HG03460 (cell line): ENCODE measurements around the gene PLEKHG2.

Experiments
- ATAC-seq: cut with Tn5 transposase; IDR thresholded peaks from one replicate; pipeline ENCODE4 v1.9.1; 2021; ENCODE audit not compliant: unreplicated experiment

Gene PLEKHG2

DNA sequence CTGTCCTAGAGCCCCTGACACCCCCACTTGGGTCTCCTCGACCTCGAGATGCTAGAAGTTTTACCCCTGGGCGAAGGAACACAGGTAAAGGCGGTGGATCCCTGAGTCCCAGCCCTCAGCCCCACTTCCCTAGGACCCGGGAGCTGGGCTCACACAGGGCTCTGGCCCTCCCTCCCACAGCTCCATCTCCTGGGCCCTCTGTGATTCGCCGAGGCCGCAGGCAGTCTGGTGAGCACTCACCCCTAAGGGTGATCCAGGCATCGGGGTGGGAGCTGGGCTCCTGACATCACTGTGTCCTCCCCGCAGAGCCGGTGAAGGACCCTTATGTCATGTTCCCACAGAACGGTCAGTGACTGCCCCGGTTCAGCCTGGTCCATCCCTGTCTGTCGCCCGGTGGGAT lies 8.3 kb downstream of the PLEKHG2 start:
- no peak for ATAC-seq

DNA sequence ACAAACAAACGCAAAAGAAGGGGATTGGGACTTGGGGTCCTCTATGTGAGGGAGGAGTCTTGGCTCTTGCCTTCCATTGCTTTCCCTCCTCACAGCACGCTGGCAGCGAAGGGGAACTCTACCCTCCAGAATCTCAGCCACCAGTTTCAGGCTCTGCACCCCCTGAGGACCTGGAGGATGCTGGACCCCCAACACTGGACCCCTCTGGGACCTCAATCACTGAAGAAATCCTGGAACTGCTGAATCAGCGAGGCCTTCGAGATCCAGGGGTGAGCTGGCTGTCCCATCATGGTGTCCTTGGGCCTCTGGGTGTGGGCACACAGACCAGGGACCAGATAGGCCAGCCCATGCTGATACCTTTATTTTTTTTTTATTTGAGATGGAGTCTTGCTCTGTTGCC lies 9.6 kb downstream of the PLEKHG2 start:
- ATAC-seq: no peak

DNA sequence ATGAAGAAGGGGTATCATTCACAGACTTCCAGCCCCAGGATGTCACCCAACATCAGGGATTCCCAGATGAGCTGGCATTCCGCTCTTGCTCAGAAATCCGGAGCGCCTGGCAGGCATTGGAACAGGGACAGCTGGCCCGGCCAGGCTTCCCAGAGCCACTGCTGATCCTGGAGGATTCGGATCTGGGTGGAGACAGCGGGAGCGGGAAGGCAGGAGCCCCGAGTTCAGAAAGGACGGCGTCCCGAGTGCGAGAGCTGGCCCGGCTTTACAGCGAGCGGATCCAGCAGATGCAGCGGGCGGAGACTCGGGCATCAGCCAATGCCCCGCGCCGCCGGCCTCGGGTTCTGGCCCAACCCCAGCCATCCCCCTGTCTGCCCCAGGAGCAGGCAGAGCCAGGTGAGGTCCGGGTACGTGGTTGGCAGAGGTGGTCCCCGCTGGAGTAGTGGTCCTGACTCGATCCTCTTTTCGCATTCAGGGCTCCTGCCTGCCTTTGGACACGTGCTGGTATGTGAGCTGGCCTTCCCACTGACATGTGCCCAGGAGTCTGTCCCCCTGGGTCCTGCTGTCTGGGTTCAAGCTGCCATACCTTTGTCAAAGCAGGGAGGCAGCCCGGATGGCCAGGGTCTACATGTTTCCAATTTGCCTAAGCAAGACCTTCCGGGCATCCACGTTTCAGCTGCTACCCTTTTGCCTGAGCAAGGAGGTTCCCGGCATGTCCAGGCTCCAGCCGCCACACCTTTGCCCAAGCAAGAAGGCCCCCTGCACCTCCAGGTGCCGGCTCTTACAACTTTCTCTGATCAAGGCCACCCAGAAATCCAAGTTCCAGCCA lies 11.0 kb downstream of the PLEKHG2 start:
- ATAC-seq: no peak

DNA sequence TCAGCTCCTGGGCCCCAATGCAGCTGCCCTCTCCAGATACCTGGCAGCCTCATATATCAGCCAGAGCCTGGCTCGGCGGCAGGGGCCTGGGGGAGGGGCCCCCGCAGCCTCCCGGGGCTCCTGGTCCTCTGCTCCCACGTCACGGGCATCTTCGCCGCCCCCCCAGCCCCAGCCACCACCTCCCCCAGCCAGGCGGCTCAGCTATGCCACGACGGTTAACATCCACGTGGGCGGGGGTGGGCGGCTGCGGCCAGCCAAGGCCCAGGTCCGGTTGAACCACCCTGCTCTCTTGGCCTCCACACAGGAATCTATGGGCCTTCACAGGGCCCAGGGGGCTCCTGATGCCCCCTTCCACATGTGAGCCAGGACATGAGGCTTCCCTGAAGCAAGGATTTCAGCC lies 12.5 kb downstream of the PLEKHG2 start:
- no peak for ATAC-seq

DNA sequence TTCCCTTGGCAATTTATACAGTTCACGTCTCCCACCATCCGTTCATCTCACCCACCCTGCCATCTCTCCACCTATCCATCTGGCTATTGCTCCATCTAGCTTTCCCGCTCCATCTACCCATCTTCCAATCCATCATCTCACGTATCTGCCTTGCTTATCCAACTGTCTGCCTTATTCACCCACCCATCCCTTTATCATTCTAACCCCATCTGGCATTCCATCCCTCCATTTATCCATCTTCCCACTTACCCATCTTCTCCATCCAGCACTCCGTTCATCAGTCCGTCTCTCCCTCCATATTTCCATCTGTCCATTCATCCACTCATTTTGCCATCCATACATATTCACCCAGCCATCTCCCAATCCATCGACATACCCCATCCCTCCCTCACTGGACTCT lies 13.3 kb downstream of the PLEKHG2 start:
- ATAC-seq: no peak

DNA sequence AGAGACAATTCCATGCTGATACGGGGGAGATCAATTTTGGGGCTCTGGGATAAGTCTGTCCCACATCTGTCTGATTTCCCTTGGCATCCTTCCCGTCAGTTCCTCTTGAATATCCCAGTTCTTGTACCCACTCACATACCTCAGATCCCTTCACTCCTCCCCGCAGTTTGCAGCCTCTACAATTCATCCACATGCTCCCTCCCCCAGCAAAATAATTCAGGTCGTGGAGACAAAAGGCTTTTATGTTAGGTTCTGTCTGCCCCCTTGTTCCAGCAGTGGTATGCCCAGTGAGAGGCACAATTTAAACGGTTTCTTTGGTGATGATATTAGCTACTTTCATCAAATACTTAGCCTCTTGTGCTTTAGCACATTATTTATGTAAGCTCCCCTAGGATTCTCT lies 13.7 kb downstream of the PLEKHG2 start:
- ATAC-seq: no peak

DNA sequence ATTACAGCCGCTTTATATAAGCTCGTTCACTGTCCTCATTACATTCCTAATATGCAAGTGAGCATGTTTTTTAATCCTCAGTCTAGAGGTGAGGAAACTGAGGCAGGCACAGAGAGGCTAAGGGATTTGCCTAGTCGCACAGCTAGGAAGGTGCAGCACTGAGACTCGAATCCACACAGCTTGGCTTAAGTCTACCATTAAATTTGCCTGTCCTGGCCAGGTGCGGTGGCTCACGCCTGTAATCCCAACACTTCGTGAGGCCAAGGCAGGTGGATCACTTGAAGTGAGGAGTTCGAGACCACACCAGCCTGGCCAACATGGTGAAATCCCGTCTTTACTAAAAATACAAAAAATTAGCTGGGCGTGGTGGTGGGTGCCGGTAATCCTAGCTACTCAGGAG lies 15.2 kb downstream of the PLEKHG2 start:
- no peak for ATAC-seq

DNA sequence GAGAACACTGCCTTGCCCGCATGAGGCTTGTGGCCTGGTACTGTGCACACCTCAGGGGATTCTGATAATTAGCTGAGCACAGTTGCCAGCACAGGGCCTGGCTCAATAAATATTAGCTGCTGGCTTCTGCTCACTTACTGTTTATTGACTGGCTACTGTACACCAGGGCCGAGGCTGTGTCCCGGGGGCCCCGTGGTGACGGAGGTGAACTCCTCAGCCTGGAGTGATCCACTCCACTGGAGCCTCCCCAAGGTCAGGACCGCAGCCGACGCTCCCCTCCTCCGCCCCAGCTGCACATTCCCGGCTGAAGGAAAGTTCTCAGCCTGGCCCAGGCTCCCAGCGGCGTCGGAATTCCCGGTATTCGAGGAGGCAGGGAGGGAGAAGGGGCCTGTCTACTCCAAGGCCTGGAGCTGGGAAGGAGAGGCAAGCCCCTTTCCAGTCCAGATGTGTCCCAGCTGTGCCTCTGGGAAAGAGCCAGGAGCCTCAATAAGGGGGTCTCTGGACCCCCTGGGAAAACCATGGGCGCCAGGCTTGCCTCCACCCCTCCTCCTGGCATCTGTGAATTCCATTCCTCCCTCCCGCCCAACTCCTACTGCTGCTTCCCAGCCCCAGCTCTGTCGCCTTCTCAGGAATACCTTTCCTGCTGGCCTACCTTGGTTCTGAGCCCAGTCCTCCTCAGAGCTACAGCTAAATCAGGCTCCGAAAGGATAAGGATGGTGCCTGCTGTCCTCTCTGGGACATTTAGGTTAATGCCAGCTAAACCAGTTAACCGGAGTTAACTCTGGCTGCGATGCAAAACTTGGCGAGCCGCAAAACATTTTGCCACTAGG lies 16.0 kb downstream of the PLEKHG2 start:
- no peak for ATAC-seq

DNA sequence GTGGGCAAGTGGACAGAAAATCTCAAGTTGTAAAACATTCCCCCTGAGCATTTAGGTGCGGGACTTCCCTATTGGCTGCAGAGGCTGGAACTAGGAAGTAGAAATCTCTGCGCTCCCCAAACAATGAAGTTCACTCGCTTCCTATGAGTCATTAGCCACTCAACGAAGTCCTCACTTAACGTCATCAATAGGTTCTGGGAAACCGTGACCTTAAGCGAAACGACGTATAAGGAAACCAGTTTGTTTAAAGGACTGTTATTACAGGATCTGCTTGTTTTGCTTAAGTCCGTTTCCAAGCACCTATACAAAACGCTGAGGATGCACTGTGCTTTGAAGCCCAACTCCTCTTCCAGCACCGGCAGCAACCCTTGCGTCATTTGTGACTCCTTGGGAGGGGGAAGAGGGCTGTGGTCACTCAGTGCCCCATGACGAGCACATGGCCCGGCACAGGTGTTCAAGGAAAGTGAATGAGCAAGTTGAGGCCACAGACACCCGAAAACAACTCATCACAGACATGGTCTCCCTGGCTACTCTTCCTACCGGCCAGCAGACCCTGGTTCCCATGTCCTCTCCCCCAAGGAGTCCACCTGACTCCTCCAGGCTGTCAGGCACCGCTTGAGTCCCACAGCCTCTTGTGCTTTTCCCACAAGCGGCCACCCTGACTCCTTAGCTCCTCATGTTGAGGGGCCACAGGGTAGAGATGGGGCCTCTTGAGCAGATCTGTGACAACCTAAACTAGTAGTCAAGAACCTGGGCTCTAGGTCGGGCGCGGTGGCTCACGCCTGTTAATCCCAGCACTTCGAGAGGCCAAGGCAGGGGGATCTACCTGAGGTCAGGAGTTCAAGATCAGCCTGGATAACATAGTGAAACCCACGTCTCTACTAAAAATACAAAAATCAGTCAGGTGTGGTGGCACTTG lies 18.5 kb downstream of the PLEKHG2 start:
- ATAC-seq: no peak

DNA sequence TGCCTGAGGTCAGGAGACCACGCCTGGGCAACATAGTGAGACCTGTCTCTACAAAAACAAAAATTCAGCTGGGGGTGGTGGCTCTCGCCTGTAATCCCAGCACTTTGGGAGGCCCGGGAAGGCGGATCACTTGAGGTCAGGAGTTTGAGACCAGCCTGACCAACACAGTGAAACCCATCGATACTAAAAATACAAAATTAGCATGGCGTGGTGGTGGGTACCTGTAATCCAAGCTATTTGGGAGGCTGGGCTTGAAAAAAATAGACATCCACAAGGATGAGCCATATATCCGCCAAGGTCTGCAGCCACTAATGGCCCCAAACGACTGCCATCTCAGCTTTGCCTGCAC lies 20.2 kb downstream of the PLEKHG2 start:
- ATAC-seq: no peak

DNA sequence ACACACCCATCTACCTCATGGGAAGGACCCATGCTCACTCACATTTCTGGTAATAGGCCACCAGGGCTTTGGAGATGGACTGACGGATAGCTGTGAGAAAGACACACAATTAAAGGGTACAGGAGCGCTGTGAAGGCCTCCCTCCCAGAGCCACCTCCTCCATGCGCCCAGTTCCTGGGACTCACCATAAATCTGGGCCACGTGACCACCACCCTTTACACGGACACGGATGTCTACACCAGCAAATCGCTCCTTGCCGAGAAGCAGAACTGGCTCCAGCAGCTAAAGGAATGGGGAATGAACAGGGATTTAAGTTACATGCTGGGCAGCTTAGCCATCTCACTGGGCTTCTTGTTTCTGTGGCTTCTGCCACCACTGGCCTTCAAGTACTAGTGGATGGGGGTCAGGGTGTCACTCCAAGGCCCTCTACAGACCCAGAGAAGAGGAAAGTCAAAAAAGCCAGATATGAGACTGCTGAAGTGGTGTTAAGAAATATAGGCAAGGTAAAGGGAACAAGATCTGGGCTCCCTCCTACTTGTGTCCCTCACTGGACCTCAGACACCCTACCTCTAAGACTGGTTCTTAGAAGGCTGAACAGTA lies 21.1 kb downstream of the PLEKHG2 start:
- no peak for ATAC-seq

DNA sequence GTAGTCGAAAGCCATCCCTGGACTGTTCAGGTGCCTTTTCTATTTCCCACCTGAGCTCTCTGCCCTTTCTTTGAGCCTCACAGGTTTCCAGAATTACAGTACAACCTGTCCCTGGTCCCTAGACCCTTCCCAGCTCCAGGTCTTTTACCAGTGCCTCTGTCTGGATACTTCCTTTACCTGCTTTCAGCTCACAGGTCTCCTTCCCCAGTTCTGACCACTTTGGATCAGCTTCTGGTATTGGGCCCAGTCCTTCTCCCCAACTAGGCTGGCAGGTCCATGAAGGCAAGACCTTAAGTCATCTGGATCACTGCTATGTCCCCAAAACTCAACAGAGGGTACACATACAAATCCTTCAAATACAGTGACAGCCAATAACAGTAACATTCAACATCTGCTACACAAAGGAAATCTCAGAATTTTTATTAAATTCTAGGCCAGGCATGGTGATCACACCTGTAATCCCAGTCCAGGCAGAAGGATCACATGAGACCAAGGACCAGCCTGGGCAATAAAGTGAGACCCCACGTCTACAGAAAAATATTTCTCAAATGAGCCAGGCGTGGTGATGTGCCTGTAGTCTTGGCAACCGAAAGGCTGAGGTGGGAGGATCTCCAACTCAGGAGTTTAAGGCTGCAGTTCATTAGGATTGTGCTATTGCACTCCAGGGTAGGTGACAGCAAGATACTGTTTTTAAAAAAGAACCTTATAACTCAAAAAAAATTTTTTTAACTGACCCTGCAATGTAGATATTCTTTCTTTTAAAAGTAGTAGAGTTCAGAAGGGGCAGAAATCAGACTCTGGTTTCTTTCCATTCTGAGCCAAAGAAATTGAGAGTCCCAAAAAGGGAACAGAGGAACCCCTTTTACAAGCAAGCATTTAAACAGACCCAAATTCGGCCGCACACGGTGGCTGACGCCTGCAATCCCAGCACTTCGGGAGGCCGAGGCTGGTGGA lies 21.9 kb downstream of the PLEKHG2 start:
- no peak for ATAC-seq

DNA sequence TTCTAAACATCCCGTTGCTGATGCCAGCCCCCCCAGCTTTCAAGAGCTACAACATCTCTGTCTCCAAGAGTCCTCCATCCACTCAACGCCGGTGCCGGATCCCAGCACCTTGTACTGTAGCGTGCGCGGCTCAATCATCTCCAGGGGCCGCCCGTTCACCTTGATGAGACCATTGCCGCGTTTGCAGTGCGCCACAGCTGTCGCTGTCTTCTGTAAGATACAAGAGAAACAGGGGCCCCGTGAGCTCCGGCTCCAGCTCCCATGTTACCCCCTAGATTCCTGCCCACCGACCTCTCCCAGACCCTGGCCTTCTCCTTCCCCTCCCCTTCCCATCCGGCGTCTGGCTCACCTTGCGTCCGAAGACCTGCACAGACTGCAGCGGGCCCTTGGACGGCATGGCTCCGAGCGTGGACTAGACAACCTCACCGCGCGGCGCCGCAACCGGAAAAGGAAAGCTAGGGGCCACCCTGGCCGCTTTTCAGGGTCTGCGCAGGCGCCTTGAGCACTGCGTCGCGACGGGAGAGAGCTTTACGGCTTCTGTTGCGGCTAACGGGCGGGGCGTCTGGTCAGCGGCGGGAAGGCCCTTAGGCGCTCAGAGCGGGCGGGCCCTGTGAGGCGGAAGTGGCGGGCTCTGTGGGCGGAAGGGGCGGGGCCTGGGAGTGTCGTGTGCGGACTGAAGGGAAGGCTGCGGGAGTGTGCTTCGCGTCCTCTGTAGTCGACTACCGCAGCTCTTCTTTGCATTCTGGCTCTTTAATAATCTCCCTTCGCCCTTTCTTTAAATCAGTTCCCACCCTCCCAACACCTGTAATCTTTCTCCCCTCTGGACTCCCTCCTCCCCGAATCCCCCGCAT lies 23.3 kb downstream of the PLEKHG2 start, which contains the start of gene RPS16:
RPS16 (minus strand) TSS at position 451 of the 851 bp plus-strand sequence; CDS start at position 397, 54 bp downstream.
- peak; percentile 82 for ATAC-seq

DNA sequence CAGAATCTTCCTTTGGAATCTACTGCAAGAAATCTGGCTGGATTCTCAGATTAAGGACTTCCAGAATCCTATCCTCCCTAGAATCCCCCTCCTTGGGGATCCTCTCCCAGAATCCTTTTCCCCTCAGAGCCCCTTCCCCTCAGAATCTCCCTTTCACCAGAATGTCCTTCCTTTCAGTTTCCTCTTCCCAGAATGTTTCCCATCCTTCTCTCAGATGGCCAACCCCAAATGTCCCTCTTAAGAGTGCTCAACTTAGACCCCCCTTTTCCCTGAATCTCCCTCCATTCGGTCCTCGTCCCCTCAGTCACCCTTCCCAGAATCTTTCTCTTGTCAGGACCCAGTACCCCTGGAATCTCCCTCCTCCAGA lies 23.9 kb downstream of the PLEKHG2 start:
- no peak for ATAC-seq

DNA sequence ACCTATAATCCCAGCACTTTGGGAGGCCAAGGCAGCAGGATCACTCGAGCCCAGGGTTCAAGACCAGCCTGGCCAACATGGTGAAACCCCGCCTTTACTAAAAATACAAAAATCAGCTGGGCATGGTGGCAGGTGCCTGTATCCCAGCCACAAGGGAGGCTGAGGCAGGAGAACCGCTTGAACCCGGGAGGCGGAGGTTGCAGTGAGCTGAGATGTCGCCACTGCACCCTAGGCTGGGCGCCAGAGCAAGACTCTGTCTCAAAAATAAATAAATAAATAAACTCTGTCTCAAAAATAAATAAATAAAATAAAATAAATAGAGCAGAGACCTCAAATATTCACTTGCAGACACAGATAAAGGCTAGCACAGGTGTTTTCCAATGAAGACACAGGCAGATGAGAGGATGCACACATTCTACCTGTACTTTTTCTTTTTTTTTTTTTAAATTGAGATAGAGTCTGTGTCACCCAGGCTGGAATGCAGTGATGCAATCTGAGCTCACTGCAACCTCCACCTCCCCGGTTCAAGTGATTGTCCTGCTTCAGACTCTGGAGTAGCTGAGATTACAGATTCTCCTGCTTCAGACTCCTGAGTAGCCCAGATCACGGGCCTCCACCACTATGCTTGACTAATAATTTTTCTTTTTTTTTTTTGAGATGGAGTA lies 25.9 kb downstream of the PLEKHG2 start:
- ATAC-seq: no peak

DNA sequence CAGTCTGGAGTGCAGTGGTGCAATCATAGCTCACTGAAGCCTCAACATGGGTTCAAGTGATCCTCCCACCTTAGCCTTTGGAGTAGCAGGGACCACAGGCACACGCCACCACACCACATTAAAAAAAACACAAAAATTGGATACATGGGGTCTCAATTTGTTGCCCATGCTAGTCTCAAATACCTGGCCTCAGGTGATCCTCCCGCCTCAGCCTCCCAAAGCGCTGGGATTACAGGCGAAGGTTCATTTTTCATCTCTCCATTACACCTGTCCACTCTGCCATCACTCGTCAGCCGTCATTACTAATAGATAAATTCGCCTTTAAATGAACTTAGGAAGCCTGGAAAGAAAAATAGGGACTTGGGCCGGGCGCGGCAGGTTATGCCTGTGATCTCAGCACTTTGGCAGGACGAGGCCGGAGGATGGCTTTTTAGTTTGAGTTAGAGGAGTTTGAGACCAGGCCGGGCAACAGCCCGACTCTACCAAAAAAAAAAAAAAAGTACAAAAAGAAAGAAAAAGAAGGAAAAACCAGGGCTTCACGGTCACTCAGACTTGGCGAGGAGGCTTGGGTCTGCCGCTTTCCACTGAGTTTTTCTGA lies 32.2 kb downstream of the PLEKHG2 start:
- ATAC-seq: no peak

DNA sequence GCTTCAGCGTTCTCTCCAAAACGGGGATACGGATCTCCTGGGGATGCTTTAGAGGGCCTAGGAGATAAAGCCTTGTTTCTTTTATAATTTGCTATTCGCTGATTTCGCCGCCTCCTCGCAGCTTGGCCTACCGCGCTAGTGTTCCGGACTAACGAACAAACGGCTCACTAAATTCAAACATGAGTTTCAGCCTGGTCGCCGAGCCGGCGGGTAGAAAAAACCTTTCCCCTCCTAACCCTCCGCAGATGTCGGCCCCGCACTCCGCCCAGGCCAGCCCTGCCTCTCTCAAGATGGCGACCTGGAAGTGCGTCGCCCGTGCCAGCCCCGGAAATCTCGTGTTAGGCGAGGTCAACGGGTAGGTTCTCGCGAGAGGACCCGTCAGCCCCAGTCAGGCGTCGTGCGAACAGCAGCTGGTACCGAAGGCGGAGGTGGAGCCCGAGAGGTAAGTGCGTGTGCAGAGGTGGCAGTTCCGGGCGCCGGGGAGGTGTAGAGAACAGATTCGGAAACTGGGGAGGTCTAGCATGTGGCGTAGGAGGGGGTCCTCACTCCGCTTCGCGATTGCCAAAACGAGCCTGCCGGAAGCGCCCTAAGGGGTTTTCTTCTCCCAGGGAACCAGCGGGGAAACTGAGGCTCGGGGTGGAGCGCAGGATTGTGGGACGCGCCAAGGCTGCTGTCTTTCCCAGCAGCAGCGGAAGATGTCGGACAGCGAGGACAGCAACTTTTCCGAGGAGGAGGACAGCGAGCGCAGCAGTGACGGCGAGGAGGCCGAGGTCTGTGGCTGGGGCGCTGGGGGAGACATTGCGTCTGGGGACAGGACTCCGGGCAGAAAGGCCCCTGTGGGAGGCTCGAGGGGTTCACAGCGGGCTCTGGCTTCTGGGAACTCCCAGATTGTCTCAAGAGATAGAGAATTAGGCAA lies 33.0 kb downstream of the PLEKHG2 start, which contains the start of gene SUPT5H:
SUPT5H (plus strand) TSS at position 387 of the 916 bp plus-strand sequence; CDS start at position 696, 309 bp downstream.
- peak; percentile 84 for ATAC-seq
